Measurements from ENCODE around the gene AP5Z1.

AP5Z1 gene

DNA sequence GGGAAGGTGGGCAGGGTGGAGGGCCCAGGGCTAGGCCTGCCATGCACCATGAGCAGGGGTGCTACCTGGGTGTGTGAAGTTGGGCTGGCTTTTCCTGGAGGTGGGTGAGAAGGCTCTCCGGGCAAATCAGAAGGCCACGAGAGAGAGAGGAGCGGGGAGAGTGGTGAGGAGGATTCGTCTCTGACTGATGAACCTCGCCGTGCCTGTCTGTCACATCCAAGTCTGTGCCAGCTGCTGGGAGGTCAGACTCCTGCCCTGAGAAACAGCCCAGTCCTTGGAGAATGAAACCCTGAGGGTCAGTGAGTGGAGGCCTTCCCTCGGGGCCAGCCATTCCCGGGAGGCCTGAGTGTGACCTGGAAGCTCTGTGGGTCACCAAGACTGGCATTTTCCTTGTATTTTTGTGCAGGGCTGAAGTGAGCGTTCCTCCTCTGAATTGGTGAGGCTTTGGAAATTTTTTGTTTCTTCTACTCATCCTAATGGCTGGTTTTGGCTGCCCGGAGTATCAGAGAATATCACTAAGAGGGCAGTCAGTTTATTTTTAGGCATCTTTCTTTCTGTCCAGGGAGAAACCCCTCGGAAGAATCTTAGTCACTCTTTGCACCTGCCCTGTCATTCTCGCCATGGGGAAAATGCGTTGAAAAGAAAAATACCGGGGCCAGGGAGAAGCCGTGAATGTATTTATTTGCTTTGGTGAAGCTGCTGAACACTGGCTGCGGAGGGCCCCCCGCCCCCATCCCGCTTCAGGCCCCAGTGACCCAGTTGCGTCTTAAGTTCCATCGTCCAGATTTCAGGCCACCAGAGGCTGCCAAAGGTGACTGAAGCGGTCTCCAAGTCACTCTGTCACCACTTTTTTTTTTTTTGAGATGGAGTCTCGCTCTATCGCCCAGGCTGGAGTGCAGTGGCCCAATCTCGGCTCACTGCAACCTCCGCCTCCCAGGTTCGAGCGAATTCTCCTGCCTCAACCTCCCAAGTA lies 6.5 kb upstream of the AP5Z1 start:
- DNase-seq = no peak

DNA sequence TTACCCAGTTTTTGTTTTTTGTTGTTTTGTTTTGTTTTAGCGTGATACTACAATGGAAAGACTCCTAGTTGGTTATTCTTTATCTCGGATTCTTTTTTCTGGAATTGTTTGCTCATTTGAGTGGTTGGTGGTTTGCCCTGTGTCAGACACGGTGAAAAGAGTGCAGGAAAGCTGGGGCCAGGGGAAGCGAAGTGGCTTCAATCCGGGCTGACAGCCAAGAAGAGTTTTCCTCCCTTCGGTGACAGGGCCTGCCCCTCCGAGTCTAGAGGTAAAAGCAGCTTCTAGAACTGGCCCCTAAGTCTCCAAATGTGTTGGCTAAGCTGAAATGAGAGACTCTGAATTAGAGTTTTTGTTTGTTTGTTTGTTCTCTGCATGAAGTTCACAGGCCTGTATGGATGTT lies 5.7 kb upstream of the AP5Z1 start:
- no peak for DNase-seq

DNA sequence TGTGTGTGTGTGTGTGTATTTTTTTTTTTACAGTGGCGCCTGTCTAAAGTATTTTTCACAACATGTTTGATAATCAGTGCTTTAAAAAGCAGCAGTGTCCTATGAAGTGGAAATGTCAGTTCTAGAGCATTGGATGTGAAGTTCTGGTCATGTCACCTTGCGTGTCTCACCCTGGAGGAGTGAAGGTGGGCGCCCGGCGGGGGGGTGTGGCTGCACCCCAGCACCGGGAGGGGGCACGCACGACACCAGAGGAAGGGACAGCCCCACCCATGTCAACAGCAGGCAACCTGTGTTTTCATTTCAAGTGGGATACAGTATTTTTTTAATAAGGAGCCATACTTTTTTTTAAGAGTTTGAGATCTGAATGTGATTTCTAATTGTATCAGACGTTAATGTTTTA lies 4.5 kb upstream of the AP5Z1 start:
- no peak for DNase-seq

DNA sequence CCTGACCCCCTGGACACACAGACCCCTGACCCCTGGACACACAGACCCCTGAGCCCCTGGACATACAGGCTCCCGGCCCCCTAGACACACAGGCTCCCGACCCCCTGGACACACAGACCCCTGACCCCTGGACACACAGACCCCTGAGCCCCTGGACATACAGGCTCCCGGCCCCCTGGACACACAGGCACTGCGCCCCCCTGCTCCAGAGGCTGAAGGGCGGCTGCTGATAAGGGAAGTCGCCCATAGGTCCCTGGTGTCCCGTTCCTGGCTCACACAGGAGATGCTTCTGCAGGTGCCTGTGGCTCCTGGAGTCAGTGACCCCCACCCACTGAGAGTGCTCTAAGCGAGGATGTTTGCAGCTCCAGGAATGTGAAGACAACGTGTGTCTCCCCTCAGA lies 3.7 kb upstream of the AP5Z1 start:
- DNase-seq = no peak

DNA sequence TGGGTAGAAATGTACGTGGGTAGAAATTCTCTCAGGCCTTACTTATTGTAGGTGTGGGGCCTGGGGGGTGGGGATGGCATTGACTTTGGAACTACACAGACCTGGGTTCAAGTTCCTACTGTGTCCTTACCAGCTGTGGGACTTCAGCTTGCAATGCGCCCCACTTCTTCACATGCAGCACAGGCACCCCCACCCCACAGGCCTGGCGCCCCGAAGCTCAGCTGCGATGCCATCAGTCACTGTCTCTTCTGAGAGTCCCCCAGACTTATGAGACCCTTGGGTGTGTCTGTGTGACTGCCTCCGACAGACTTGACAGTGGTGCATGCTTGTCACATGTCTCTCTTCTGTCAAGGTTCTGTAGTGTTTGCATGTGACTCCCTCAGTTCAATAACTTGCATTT lies 3.1 kb upstream of the AP5Z1 start:
- no peak for DNase-seq

DNA sequence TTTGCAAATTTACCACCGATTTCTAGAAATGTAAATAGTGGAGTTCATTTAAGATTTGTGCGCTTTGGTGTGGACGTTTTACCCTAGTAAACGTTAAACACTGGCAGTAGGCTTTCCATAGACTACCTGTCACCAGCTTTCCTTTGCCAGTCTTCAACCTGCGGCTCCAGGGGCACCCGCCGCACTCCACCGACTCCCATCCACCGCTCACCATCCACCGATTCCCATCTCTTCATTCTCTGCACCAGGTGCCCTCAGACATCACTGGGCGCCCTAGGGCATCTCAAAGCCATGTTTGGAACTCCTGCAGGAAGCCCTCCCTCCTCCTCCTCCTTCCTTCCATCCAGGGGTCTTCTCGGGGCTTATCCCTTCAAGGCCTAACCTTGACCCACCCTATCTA lies 1.4 kb upstream of the AP5Z1 start:
- no peak for DNase-seq

DNA sequence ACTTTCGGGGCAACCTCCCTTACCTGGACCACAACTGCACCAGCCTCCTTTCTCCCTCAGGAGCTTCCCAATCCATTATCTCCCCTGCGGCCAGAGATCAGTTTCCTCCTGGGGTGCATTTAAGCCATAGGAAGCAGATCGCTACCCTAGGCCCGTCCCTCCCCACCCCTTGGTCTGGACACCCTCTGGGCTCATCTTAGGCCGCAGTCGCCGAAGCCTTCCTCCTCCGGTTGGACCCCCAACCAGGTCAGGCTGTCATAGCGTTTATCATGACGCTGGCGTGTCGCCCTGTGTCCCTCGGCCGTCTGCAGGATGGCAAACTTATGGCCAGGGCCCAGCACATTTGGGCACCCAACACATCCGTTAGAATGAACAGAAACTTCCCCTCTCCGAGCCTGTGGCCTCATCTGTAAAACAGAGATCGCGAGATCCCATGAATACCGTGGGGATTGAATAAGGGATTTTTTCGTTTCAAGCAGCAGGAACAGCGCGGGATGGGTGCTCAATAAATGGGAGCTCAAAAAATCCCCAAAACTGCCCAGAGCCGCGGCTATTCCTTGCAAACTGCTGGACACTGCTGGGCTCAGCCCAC lies 669 bp upstream of the AP5Z1 start:
- DNase-seq = no peak

DNA sequence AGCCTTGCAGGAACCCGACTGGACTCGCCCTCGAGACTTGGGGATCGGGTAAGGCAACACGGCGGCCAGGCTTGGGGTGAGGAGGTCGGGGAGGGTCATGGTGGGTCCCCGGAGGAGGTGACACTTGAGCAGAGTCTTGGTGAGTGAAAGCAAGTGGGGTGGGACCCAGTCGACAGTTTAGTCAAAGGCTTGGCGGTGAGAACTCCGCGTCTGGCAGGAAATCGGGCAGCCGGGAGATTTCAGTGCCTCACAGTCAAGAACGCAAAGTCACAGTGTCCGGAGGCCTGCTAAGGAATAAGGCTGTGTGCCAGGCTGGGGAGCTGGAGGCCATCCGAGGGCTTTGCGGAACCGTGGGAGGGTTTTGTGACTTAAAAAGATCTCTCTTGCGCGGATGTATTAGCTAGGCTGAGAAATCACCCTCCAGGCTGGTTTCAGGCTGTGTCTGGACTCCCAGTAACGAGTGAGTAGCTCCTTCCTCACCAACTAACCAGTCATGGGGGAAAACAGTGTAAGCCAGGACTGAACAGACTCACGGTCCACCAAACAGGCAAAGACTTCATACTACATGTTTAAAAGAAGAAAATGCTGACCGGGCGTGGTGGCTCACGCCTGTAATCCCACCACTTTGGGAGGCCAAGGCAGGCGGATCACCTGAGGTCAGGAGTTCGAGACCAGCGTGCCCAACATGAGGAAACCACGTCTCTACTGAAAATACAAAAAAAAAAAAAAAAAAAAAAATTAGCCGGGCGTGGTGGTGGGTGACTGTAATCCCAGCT lies 613 bp downstream of the AP5Z1 start:
- DNase-seq = peak; percentile 50

DNA sequence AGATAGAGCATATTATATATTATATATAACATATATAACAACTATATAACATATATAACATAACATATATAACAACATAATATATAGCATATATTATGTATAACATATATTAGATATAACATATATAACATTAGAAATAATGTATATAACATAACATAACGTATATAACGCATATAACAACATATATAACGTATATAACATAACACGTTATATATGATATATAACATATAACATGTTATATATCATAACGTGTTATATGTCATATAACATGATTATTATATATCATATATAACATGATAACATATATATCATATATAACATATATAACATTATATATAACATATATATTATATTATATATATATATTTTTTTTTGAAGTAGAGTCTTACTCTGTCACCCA lies 3.7 kb downstream of the AP5Z1 start:
- no peak for DNase-seq

DNA sequence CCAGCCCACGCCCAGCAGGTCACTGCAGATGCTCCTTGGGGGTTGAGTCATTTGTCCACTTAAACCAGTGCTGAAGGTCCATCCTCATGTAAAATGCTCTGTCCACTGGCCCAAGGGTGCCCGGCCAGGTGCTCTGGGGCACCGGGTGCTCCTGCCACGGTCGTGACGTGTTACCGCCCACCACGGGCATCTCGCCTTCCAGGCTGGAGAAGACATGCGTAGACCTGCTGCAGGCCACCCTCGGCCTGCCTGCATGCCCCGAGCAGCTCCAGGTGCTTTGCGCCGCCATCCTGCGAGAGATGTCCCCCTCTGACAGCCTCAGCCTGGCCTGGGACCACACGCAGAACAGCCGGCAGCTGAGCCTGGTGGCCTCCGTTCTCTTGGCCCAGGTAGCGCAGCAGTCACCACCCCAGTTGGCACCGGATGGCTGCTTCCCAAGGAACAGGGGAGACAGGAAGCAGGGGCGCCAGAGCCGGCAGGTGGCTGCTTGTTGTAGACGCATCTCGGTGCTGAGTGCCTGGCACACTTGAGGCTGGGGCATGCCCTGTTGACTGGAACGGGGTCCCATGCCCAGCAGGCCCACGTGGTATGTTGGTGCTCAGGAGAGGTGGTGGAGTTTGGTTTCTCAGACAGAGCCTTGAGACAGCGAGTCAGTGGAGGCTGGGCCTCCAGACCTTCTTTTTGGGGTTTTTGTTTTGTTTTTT lies 6.1 kb downstream of the AP5Z1 start:
- no peak for DNase-seq

DNA sequence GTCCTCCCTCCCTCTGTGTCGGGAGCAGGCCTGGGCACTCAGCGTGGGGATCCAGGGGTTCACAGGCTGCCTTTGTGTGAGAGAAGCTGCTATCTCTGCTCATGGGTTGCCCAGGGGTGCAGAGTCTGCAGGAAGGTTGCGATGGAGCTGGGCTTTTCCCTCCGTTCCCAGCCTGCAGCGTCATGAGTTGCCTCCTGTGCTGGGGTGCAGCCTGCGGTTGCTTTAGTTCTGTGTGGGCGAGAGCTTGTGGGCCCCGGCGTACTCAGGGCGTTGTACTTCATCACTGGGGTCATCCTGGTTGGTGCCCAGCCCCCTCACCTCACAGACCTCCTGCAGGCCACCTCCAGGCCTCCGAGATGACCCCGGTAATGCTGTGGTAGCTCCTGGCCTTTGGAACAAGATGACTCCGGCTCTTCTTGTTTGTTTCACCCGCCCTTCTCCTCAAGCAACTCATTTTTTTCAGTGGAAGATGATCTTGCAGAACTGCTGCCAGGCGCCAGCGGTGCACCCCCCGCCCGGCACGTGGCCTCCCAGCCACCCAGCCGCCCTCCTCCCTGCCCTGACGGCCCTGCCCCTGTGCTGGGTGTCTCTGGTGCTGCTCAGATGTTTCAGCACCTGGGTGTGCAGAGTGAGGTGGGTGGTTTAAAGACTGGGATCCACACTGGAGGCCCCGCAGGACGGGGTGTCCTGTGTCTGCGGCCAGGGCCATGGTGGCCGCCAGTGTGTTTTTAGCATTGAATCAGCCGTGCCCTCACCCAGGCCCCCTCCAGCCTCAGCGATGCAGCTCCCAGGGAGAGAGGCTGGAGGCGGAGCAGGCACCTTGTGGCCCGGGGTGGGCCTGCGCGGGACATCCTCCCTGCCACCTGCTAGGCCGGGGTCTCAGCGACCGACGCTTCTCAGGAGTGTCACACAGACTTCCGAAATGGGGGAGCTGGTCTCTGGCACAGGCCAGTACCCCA lies 7.2 kb downstream of the AP5Z1 start:
- no peak for DNase-seq

DNA sequence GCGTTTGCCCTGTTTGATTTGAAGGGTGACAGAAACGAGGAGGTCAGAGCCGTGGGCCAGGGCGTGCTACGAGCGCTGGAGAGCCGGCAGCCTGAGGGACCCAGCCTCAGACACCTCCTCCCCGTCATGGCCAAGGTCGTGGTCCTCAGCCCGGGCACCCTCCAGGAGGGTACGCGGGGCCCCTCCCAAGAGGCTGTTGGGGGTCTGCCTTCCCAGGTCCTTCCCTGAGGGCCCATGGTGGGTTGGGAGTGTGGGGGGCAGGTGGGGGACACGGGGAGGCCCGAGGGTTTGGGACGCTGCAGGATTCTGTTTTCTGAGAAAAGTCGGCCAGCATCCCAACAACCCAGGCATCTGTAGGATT lies 7.8 kb downstream of the AP5Z1 start:
- no peak for DNase-seq

DNA sequence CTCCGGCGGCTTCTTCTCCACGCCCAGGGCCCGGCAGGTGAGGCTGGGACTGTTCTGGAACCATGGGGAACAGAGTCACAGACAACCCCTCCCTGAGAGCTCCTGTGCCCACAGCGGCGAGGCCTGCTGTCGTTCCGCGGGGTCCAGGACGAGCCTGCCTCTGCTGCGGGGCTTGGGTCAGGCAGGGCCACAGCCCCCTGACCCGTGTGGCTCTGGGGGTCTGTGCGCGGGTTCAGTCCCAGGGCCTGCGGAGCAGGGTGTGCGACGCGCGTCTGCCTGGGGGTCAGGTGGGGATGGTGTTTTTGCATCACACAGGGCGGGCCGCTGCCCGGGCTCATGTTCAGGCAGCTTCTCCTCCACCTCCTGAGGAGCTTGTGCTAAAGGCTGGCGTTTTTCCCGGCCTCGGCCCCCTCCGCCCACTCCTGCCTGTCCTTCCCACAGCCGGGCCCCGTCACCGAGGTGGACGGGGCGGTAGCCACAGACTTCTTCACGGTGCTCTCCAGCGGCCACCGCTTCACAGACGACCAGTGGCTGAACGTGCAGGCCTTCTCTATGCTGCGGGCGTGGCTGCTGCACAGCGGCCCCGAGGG lies 8.4 kb downstream of the AP5Z1 start:
- no peak for DNase-seq

DNA sequence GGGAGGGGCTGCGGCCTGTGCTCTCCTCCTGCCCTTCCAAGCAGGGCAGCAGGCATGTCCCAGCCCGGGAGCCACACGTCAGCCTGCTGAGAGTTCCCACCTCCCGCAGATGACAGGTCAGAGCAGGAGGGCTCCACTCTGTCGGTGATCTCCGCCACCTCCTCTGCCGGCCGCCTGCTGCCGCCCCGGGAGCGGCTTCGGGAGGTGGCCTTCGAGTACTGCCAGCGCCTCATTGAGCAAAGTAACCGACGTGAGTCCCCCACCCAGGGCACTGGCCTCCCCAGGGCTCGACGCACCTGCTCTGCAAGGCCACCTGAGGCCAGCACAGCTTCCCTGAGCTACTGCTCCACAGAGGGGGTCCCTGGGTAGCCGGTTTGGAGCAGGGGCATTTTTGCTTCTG lies 9.4 kb downstream of the AP5Z1 start:
- no peak for DNase-seq

DNA sequence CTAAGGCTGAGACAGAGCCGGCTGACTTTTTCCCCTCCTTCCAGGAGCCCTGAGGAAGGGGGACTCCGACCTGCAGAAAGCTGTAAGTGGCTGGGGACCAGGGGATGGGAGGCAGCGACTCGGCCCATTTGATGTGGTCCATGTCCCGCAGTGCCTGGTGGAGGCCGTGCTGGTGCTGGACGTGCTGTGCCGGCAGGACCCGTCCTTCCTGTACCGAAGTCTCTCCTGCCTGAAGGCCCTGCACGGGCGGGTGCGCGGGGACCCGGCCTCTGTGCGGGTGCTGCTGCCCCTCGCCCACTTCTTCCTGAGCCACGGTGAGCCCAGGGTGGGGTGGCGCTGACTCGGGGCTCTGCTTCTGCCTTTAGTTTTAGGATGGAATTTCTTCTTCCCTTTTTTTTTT lies 9.9 kb downstream of the AP5Z1 start:
- DNase-seq = no peak

DNA sequence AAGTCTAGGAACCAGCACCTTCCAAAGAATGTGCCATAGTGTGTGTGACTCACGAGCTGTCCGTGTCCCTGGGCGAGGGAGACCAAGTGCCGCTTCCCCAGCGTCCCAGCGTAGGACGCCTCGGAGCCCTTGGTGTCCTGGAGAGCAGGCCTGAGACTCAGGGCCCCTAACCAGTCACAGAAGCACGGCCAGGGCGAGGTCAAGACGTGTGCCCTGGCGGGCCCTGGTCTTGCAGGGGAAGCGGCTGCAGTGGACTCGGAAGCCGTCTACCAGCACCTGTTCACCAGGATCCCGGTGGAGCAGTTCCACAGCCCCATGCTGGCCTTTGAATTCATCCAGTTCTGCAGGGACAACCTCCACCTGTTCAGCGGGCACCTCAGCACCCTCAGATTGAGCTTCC lies 10.6 kb downstream of the AP5Z1 start:
- DNase-seq = no peak

DNA sequence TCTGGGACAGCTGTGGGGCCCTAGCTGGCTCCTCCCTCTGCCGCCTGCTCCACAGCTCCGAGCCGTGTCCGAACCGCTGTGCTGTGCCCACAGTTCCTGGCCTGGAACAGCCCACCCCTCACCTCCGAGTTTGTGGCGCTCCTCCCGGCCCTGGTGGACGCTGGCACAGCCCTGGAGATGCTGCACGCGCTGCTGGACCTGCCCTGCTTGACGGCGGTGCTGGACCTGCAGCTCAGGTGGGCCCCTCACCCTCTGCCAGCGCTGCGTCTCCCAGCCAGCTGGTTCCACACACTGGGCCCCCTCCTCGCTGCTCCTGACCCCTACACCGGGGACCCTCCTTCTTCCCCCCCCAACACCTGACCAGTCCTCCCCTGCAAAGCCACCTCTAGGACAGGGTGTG lies 12.1 kb downstream of the AP5Z1 start:
- DNase-seq = no peak

DNA sequence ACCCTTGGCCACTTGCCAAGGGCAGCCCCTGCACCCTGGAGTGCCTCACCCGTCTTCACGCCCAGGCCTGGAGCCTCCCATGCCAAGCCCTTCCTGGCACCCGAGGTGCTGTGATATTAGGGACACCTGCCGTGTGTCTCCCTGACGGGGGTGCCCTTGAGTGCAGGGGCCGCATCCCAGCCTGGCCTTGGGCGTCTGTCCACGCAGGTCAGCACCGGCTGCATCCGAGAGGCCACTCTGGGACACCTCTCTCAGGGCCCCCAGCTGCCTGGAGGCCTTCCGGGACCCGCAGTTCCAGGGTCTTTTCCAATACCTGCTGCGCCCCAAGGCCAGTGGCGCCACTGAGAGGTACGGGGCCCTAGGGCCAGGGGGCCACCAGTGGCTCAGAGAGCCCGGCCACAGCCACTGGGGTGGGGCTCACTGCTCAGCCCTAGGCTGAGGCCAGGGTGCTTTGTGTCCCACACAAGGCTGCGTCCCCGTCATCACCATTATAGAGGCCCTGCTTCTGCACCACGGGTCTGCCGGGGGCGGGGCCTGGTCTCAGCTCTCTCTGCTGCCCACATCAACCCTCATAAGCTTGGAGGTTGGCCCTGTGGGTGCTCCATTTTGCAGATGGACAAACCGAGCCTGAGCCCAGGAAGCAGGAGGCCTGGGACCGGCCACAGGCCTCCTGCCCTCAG lies 12.7 kb downstream of the AP5Z1 start:
- no peak for DNase-seq

DNA sequence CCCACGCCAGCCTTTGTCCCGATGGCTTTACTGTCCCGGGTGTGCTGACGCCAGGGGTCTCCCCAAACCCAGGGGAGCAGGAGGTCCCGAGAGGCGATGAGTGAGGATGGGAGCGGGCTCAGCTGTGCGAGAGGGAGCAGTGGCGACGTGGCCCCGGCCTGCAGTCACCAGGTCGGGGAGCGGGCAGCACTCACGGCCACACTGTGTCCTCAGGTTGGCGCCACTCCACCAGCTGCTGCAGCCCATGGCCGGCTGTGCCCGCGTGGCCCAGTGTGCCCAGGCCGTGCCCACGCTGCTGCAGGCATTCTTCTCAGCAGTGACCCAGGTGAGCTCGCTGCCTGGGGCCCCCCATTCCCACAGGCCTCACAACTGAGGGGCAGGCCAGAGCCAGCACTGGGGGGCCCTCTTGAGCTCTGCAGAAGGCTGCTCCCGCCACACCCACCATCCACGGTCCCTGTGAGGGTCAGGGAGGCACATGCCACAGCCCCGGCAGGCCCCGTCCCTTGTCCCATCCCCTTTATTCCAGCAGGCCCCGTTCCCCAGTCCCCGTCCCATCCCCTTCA lies 13.3 kb downstream of the AP5Z1 start:
- no peak for DNase-seq

DNA sequence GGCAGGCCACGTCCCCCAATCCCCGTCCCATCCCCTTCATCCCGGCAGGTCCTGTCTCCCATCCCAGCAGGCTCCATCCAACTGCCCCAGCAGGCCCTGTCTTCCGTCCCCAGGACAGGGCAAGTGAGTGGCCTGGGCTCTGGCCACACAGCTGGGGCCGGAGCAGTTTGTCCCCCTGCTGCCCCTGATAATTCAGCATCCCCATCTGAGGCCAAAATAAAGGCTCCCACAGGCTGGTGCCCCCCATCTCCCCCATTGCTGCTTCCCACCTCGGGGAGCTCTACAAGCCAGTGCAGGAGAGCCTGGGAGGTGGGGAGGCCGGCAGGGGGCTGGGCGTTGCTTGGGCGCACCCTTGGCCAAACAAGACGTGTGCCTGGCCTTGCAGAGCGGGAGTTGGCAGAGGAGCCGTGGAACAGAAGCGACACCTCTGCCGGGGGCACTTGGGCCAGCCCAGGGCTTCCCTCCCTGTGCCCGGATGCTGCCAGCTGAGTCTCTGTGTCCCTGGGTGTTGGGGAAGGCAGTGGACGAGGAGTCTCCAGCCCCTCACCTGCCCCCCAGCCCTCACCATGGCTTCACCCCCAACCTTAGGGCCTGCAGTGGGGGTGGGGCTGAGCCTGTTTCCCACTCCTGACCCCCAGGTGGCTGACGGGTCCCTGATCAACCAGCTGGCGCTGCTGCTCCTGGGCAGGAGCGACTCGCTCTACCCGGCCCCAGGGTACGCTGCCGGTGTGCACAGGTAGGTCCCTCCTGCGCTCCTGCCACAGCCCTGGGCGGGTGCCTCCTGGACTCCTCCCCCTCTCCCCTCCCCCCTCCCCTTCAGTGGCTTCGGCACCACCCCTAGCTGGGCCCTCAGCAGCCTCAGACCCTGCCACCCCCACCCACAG lies 14.0 kb downstream of the AP5Z1 start:
- no peak for DNase-seq

Measured in stimulated activated CD4-positive, alpha-beta T cell treated with anti-CD3 and anti-CD28 coated beads, Interleukin-4, amount 100 ng/mL, for 24 hours (primary cell).